HepG2 (cell line): ENCODE measurements around the gene CDKN1C. TPM values are rescaled to one million over a fixed set of nuclear protein-coding genes. Genes with fewer than 3 reads are reported as not detected.
A peak's percentile ranks its signal among the peaks of the same experiment; 100 is the strongest.

Experiments
- ASH2L ChIP-seq: fragments of 300-600, 200-600 bp; sonication (generic); IDR thresholded peaks from 2 replicates; pipeline ENCODE4 v1.7.0; 2017; ENCODE audit warnings: low read depth, mild to moderate bottlenecking, moderate library complexity, mixed read lengths, low read length; ENCODE audit not compliant: insufficient read length
- ATF4 ChIP-seq, 2 experiments: fragments of 450-650 bp in 1 of 2; sonication (generic) in 1 of 2; formaldehyde crosslinking; IDR thresholded peaks; 2 replicates each; pipeline versions ENCODE4 v1.5.0 to v1.8.0; 2020 to 2022; ENCODE audit warnings: mild to moderate bottlenecking in 1 of 2, missing genetic modification reagents in 1 of 2
- ATF6 ChIP-seq: sonication (generic); formaldehyde crosslinking; conservative IDR thresholded peaks from 2 replicates; pipeline ENCODE4 v1.4.0; 2020; ENCODE audit warnings: missing genetic modification reagents
- CHCHD3 ChIP-seq: sonication (generic); formaldehyde crosslinking; IDR thresholded peaks from 2 replicates; pipeline ENCODE4 v1.8.0; 2022; ENCODE audit warnings: mild to moderate bottlenecking, missing genetic modification reagents, moderate library complexity
- GABPB1 ChIP-seq: IDR thresholded peaks from 2 replicates; pipeline ENCODE4 v1.6.1; 2016; ENCODE audit warnings: mild to moderate bottlenecking, missing genetic modification reagents, moderate library complexity, missing compliant biosample characterization
- GMEB2 ChIP-seq: IDR thresholded peaks from 2 replicates; pipeline ENCODE4 v1.6.1; 2016; ENCODE audit warnings: missing biosample characterization, missing genetic modification reagents, low read depth
- GTF3A ChIP-seq: sonication (generic); formaldehyde crosslinking; conservative IDR thresholded peaks from 2 replicates; pipeline ENCODE4 v1.4.0; 2020; ENCODE audit warnings: mild to moderate bottlenecking, missing genetic modification reagents
- HMGA1 ChIP-seq: sonication (generic); formaldehyde crosslinking; conservative IDR thresholded peaks from 2 replicates; pipeline ENCODE4 v1.4.0; 2020; ENCODE audit warnings: missing genetic modification reagents
- HNRNPUL1 ChIP-seq: fragments of 200-400 bp; formaldehyde crosslinking; IDR thresholded peaks from 2 replicates; pipeline ENCODE4 v1.6.1; 2017; ENCODE audit warnings: low read depth, mild to moderate bottlenecking, low read length, moderate library complexity
- KLF15 ChIP-seq: sonication (generic); formaldehyde crosslinking; IDR thresholded peaks from 2 replicates; pipeline ENCODE4 v1.8.1; 2023; ENCODE audit warnings: borderline replicate concordance, mild to moderate bottlenecking, inconsistent platforms, missing genetic modification reagents, mixed read lengths
- MEIS1 ChIP-seq: sonication (generic); formaldehyde crosslinking; IDR thresholded peaks from 2 replicates; pipeline ENCODE4 v1.9.0; 2021; ENCODE audit warnings: mild to moderate bottlenecking, missing genetic modification reagents, moderate library complexity, borderline replicate concordance
- REPIN1 ChIP-seq: sonication (generic); formaldehyde crosslinking; IDR thresholded peaks from 2 replicates; pipeline ENCODE4 v1.8.0; 2022; ENCODE audit warnings: missing genetic modification reagents, low read depth, mild to moderate bottlenecking, borderline replicate concordance
- TEAD3 ChIP-seq: optimal IDR thresholded peaks from 2 replicates; pipeline ENCODE3; 2016; ENCODE audit warnings: borderline replicate concordance
- U2AF2 ChIP-seq: fragments of 200-400 bp; formaldehyde crosslinking; IDR thresholded peaks from 2 replicates; pipeline ENCODE4 v1.6.1; 2017; ENCODE audit warnings: low read depth, mild to moderate bottlenecking, low read length
- UBTF ChIP-seq: sonication (generic); formaldehyde crosslinking; IDR thresholded peaks from 2 replicates; pipeline ENCODE4 v1.4.0; 2020; ENCODE audit warnings: mild to moderate bottlenecking, missing genetic modification reagents
- ZBTB37 ChIP-seq: sonication (generic); formaldehyde crosslinking; IDR thresholded peaks from 2 replicates; pipeline ENCODE4 v1.4.0; 2020; ENCODE audit warnings: mild to moderate bottlenecking, missing genetic modification reagents
- ZFAT ChIP-seq: sonication (generic); formaldehyde crosslinking; conservative IDR thresholded peaks from 2 replicates; pipeline ENCODE4 v1.8.1; 2023; ENCODE audit warnings: missing genetic modification reagents, inconsistent platforms
- ZNF569 ChIP-seq: sonication (generic); formaldehyde crosslinking; IDR thresholded peaks from 2 replicates; pipeline ENCODE4 v1.5.0; 2020; ENCODE audit warnings: mild to moderate bottlenecking, missing genetic modification reagents, moderate library complexity, borderline replicate concordance
- ZNF615 ChIP-seq: sonication (generic); formaldehyde crosslinking; IDR thresholded peaks from 2 replicates; pipeline ENCODE4 v1.5.0; 2020; ENCODE audit warnings: mild to moderate bottlenecking, missing genetic modification reagents, borderline replicate concordance
- ZSCAN25 ChIP-seq: sonication (generic); formaldehyde crosslinking; IDR thresholded peaks from 2 replicates; pipeline ENCODE4 v1.8.0; 2022; ENCODE audit warnings: mild to moderate bottlenecking, missing genetic modification reagents
- polyA plus RNA-seq, 8 experiments: library from polyadenylated mRNA; depleted of rRNA in 3 of 8; stranded (reverse) in 7 of 8; unstranded in 1 of 8; fragments of >200 nt; fragmentation: Illumina TruSeq in 4 of 8; extraction: Trizol in 4 of 8; gene quantifications; 2 replicates each; pipeline versions ENCODE4 v1.2.1 to v1.2.3, GENCODE V29; 2011 to 2016; ENCODE audit warnings: low read depth in 4 of 8, missing spikeins in 1 of 8, mixed read lengths in 1 of 8; ENCODE audit not compliant: insufficient read depth in 1 of 8
- total RNA-seq, 5 experiments: library from RNA; depleted of rRNA; stranded (reverse); fragments of >200 nt; fragmentation: Illumina TruSeq; extraction: Trizol; gene quantifications; 2 replicates each; pipeline ENCODE4 v1.2.3, GENCODE V29; 2016; ENCODE audit warnings: low read depth in 1 of 5

Gene CDKN1C
- total and polyA plus RNA-seq, 2 of the 13 experiments (the other 11 are each of a cell fraction or from before 2014, with no cell fraction given): not detected

GRCh38 chr11:2902784-2903671 lies 17.5 kb upstream of the CDKN1C start (continued):
- TF ChIP-seq U2AF2 (0 out of 2 replicates have a peak, but pooled peaks have one; percentile 33), UBTF (CRISPR knock-in tag) (peak; percentile 91), HMGA1 (CRISPR knock-in tag) (no peak), HNRNPUL1 (no peak), ZNF569 (CRISPR knock-in tag) (no peak), GMEB2 (CRISPR knock-in tag) (no peak), MEIS1 (peak; percentile 74; the same call in 1 of the 2 replicates), TEAD3 (CRISPR knock-in tag) (no peak), ZSCAN25 (CRISPR knock-in tag) (peak; percentile 95), ZFAT (CRISPR knock-in tag) (no peak), GABPB1 (CRISPR knock-in tag) (peak; percentile 65; the same call in 1 of the 2 replicates), KLF15 (CRISPR knock-in tag) (no peak), ZNF615 (CRISPR knock-in tag) (no peak), ZBTB37 (CRISPR knock-in tag) (no peak), REPIN1 (CRISPR knock-in tag) (no peak), GTF3A (CRISPR knock-in tag) (no peak), CHCHD3 (CRISPR knock-in tag) (no peak), ATF6 (no peak), ATF4 (CRISPR knock-in tag; IDR thresholded peaks at IDR 0.05) (no peak), ASH2L (no peak)
